ENCODE measurements around the gene BTBD16. TPM values are rescaled to one million over a fixed set of nuclear protein-coding genes. Genes with fewer than 3 reads are reported as not detected.

The BTBD16 gene
- total and polyA plus RNA-seq, 2 donors (not counting 3 experiments of a cell fraction or from before 2014, with no cell fraction given): 0.04 TPM; not detected in 1

- Histone ChIP-seq H3K79me2 (ENCODE audit: control insufficient read depth, insufficient read depth, low read length) (no peaks in the 10 kb centered on the region), H3K27ac (ENCODE audit: insufficient read depth, low read depth, low read length) (no peak overlapping the region), H2AFZ (ENCODE audit: low read depth, low read length) (no peak overlapping the region), H3K27me3 (ENCODE audit: control insufficient read depth in 2 of 2, insufficient read depth in 2 of 2, low read length in 2 of 2) (no peaks in the 10 kb centered on the region), H3K4me2 (ENCODE audit: insufficient read depth, low read length) (no peak overlapping the region), H3K36me3 (ENCODE audit: control insufficient read depth in 2 of 2, extremely low read depth in 1 of 2, insufficient read depth in 2 of 2, low read length in 2 of 2) (no peaks in the 10 kb centered on the region), H3K9me3 (replicated peaks; ENCODE audit: control insufficient read depth, insufficient read depth, low read length) (no peaks in the 10 kb centered on the region), H3K4me1 (ENCODE audit: control insufficient read depth, extremely low read depth, insufficient read depth, low read length) (peaks cover 20% of the 10 kb centered on the region), H3K4me3 (replicated peaks in 1 of 3; ENCODE audit: insufficient read depth in 1 of 3, low read depth in 1 of 3, low read length in 3 of 3) (no peak overlapping the region), H3K9ac (replicated peaks; ENCODE audit: extremely low read depth, insufficient read depth, low read length) (no peak overlapping the region), H4K20me1 (replicated peaks; ENCODE audit: control insufficient read depth, extremely low read depth, insufficient read depth, low read length) (no peaks in the 10 kb centered on the region), H3K9me1 (replicated peaks; ENCODE audit: control insufficient read depth, extremely low read depth, insufficient read depth, low read length) (no peaks in the 10 kb centered on the region)
- no peak for DNase-seq (ENCODE audit: low read depth, low spot score)
- ChIA-PET CTCF (interaction anchor here (1.0 to 2.8 kb wide), 5 partner anchors 15 to 212 kb away, joined by 4 to 11 read pairs (median 6); no protein-coding TSS in a partner anchor), POLR2A (no interaction called here)
- dilution Hi-C loops (cut with MboI; ENCODE audit: extremely low pct_ligation_motif_present, low sequenced_read_pairs) (no loop called here), intact Hi-C loops (cut with micrococcal nuclease) (no loop called here)
- TF ChIP-seq POLR2A (IDR thresholded peaks at IDR 0.05; ENCODE audit: low read depth, low read length) (no peak), FOS (IDR thresholded peaks at IDR 0.05; ENCODE audit: borderline replicate concordance, insufficient read depth, low read length) (peak; percentile 31)
- no peak for FAIRE-seq
- BruUV-seq (replicated peaks): no TSS peak
Observed at GRCh38 chr10:122264436-122264835, 6.7 kb upstream of the BTBD16 start.

- Histone ChIP-seq H3K4me1 (ENCODE audit: control insufficient read depth, extremely low read depth, insufficient read depth, low read length) (peaks cover 20% of the 10 kb centered on the region), H3K4me3 (replicated peaks in 1 of 3; ENCODE audit: insufficient read depth in 1 of 3, low read depth in 1 of 3, low read length in 3 of 3) (no peak overlapping the region), H3K9me1 (replicated peaks; ENCODE audit: control insufficient read depth, extremely low read depth, insufficient read depth, low read length) (no peaks in the 10 kb centered on the region), H2AFZ (ENCODE audit: low read depth, low read length) (no peak overlapping the region), H3K79me2 (ENCODE audit: control insufficient read depth, insufficient read depth, low read length) (no peaks in the 10 kb centered on the region), H4K20me1 (replicated peaks; ENCODE audit: control insufficient read depth, extremely low read depth, insufficient read depth, low read length) (no peaks in the 10 kb centered on the region), H3K9me3 (replicated peaks; ENCODE audit: control insufficient read depth, insufficient read depth, low read length) (no peaks in the 10 kb centered on the region), H3K27ac (ENCODE audit: insufficient read depth, low read depth, low read length) (no peak overlapping the region), H3K36me3 (ENCODE audit: control insufficient read depth in 2 of 2, extremely low read depth in 1 of 2, insufficient read depth in 2 of 2, low read length in 2 of 2) (no peaks in the 10 kb centered on the region), H3K4me2 (ENCODE audit: insufficient read depth, low read length) (no peak overlapping the region), H3K9ac (replicated peaks; ENCODE audit: extremely low read depth, insufficient read depth, low read length) (no peak overlapping the region), H3K27me3 (ENCODE audit: control insufficient read depth in 2 of 2, insufficient read depth in 2 of 2, low read length in 2 of 2) (no peaks in the 10 kb centered on the region)
- TF ChIP-seq FOS (IDR thresholded peaks at IDR 0.05; ENCODE audit: borderline replicate concordance, insufficient read depth, low read length): no peak
- TF ChIP-seq, protein P1, sequence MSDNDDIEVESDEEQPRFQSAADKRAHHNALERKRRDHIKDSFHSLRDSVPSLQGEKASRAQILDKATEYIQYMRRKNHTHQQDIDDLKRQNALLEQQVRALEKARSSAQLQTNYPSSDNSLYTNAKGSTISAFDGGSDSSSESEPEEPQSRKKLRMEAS (IDR thresholded peaks at IDR 0.05; ENCODE audit: insufficient read depth, insufficient read length): no peak
- TF ChIP-seq, protein P2, sequence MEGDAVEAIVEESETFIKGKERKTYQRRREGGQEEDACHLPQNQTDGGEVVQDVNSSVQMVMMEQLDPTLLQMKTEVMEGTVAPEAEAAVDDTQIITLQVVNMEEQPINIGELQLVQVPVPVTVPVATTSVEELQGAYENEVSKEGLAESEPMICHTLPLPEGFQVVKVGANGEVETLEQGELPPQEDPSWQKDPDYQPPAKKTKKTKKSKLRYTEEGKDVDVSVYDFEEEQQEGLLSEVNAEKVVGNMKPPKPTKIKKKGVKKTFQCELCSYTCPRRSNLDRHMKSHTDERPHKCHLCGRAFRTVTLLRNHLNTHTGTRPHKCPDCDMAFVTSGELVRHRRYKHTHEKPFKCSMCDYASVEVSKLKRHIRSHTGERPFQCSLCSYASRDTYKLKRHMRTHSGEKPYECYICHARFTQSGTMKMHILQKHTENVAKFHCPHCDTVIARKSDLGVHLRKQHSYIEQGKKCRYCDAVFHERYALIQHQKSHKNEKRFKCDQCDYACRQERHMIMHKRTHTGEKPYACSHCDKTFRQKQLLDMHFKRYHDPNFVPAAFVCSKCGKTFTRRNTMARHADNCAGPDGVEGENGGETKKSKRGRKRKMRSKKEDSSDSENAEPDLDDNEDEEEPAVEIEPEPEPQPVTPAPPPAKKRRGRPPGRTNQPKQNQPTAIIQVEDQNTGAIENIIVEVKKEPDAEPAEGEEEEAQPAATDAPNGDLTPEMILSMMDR (IDR thresholded peaks at IDR 0.05; ENCODE audit: extremely low read depth in 1 of 2, insufficient read depth in 1 of 2, low read depth in 1 of 2, low read length in 2 of 2): no peak
- no peak for TF ChIP-seq MYC (IDR thresholded peaks at IDR 0.05; ENCODE audit: low read depth, low read length)
- TF ChIP-seq GATA2 (IDR thresholded peaks at IDR 0.05; ENCODE audit: insufficient read depth, insufficient read length, low read depth, low read length): no peak
- no peak for TF ChIP-seq JUN (IDR thresholded peaks at IDR 0.05; ENCODE audit: borderline replicate concordance, insufficient read depth, insufficient read length, low read depth)
- no peak for TF ChIP-seq POLR2AphosphoS5 (IDR thresholded peaks at IDR 0.05; ENCODE audit: insufficient read depth, low read depth, low read length)
- no peak for TF ChIP-seq EZH2 (IDR thresholded peaks at IDR 0.05; ENCODE audit: borderline replicate concordance, low read depth, low read length, severe bottlenecking)
- TF ChIP-seq POLR2A (IDR thresholded peaks at IDR 0.05; ENCODE audit: low read depth, low read length): no peak
- ChIA-PET POLR2A (no interaction called here), CTCF (interaction anchor here (2.0 to 2.8 kb wide), 2 partner anchors 15 to 123 kb away, joined by 9 to 11 read pairs; no protein-coding TSS in a partner anchor)
- intact Hi-C loops (cut with micrococcal nuclease): no loop called here
- DNase-seq (ENCODE audit: low read depth, low spot score) (no peak), FAIRE-seq (no peak)
- dilution Hi-C loops (cut with MboI; ENCODE audit: extremely low pct_ligation_motif_present, low sequenced_read_pairs): no loop called here
- BruUV-seq (replicated peaks): no TSS peak
Observed at GRCh38 chr10:122264931-122265330, 6.2 kb upstream of the BTBD16 start.
